Measurements from ENCODE around the gene CELF4.

The CELF4 gene

DNA sequence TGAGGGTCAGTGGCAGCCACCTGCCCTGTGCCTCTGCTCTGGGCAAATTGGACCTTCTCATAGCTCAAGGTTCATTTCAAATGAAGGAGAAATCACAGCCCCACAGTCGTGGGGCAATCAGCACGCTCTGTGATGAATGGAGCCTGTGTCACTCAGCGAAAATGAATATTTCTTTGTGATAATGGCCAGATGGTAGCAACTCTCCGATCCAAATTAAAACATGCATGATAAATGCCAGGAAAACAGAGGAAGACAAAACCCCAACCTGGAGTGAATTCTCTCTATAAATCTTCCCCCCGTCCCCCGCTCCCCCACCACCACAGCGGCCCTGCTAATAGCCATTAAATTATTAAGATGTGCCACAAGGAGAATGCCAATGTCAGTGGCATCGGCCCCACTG is 258.4 kb downstream of the CELF4 start:
- no peak for DNase-seq

DNA sequence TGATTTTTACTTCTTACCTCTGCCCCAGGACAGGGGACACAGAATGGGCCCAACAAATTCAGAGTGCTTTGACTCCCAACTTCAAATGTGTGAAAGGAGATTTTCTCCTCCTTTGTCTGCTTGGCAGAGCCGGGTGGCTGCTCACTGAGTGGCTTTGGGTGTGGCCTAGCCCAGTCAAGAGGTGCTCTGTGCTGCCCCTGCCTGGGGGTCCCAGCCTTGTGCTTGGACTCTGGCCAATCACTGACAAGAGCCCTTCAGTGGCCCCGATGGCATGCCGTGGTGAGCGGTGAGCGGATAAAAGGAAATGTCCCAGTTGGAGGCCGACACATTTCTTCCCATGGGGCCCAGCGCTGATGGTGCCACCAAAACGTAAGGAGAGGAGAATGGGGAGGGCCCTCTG is 259.2 kb downstream of the CELF4 start:
- DNase-seq = no peak

DNA sequence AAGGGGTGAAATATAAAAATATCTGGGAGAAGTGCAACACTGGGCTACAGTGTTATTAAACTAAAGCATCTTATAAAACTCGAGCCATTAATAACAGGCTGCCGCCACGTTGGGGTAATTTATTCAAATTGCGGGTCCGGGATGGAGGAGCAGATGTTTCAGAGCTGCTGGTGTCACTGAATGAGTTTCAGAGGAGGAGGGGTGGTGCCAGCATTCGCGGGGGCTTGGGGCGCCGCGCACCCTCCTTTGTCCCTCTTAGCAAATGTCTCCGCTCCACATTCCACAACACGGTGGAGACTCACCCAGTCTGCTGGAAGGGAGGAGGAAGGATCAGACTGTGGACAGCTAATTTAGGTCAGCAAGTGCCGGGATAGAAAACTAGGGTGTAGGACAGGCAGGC is 260.5 kb downstream of the CELF4 start:
- no peak for DNase-seq

DNA sequence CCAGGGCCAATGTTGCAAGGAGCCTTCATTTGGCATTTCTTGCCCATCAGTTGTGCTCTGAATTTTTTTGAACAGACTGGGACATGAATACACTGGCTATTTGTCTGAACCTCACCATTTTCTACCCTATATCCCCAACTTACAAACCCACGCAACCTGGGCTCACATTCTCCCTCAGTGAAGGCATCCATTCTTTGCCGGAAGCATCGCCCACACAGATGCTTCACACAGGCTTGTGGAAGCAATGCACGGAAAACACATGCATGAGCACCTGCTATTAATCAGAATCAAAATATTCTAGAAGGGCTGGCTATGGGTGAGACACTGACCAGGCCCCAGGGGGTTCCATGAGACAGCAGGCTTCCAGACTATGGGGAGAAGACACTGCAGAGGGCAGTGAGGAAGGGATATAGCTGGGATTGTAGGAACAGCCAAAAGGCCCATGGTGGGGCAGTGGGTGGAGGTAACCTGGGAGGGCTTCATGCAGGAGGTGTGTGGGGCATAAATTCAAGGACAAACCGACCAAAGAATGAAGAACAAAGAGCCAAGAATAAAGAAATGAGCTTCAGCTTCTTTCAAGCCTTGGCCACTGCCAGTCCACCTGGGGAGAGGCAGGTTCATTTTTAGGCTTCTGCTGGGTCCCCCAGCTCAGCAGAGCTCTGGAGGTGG is 261.5 kb downstream of the CELF4 start:
- no peak for DNase-seq

GRCh38 chr18:37303009-37303408 is 262.6 kb downstream of the CELF4 start:
- no peak for DNase-seq

- no peak for DNase-seq
These were observed 263.1 kb downstream of the CELF4 start for GRCh38 chr18:37302519-37302918.

GRCh38 chr18:37299471-37300304 is 265.9 kb downstream of the CELF4 start:
- no peak for DNase-seq

GRCh38 chr18:37298816-37299215 is 266.8 kb downstream of the CELF4 start:
- DNase-seq = no peak

- no peak for DNase-seq
These were observed 268.5 kb downstream of the CELF4 start for GRCh38 chr18:37297106-37297505.

DNA sequence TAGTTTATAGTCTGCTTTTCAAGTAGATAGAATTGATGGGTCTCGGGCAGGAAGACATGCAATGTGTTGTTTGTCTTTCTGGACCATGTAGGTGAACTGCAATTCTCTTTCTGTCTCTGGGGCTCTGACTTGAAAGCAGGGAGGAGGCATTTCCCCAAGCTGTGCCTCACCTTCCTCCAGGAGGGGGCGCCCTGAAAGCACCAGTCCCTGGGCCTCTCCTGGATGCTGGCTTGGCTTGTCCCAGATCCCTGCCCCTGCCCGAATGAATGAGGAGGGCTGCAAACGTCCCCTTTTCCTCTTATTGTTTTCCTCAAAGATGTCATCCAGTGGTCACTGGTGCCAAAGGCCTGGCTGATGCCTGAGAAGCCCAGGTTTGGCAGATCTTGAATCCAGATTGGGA is 270.6 kb downstream of the CELF4 start:
- DNase-seq = no peak

DNA sequence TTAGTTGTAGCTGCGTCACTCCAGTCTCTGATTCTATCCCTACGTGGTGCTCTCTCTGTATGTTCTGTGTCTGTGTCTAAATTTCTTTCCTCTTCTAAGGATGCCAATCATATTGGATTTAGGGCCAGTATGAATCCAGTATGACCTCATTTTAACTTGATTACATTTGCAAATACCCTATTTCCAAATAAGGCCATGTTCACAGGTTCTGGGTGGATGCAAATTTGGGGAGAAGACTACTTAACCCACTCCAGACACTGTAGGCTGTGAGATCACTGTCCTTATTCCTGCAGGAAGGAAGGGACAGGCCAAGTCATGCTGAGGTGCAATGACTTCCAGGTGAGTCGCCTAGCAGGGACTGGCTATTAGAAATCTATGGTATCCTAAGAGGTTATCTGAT is 272.2 kb downstream of the CELF4 start:
- no peak for DNase-seq

DNA sequence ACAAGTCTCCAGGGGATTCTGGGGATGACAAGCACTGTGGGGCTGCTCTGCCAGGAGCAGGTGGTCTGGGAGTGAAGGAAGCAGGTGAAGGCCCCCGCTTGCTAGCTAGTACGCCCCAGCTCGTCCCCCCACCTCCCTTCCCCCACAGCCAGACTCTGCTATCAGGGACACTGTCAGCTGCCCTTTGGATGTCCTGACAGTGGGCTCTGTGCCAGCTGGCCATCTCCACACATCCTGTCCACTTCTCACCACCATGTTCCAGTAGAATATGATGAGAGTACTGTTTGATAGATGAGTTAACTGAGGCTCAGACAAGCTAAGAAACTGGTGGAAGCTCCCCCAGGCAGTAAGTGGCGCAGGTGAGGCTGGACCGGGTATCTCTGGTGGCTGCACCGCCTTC is 276.2 kb downstream of the CELF4 start:
- DNase-seq = no peak

GRCh38 chr18:37287601-37288000 is 278.0 kb downstream of the CELF4 start:
- no peak for DNase-seq

GRCh38 chr18:37286801-37287200 is 278.8 kb downstream of the CELF4 start:
- no peak for DNase-seq

DNA sequence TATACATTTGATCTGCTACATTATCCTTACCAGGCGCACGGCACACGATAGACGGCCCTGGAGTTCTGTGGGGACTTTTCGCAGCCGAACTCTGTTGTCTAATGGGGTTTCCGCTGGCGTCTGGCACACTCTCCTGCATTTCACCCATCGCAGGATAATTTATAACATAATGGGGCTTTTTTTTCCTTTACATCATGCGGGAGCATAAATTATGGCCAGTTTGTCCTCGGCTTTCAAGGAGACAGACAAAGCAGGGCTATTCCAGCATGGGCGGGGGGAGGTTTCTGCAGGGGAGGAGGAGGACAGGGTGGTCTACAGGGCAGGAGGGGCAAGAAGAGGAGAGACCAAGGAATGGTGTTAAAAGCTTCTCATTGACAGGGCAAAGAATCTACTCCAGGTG is 279.8 kb downstream of the CELF4 start:
- no peak for DNase-seq

GRCh38 chr18:37284260-37284659 is 281.3 kb downstream of the CELF4 start:
- DNase-seq = no peak

DNA sequence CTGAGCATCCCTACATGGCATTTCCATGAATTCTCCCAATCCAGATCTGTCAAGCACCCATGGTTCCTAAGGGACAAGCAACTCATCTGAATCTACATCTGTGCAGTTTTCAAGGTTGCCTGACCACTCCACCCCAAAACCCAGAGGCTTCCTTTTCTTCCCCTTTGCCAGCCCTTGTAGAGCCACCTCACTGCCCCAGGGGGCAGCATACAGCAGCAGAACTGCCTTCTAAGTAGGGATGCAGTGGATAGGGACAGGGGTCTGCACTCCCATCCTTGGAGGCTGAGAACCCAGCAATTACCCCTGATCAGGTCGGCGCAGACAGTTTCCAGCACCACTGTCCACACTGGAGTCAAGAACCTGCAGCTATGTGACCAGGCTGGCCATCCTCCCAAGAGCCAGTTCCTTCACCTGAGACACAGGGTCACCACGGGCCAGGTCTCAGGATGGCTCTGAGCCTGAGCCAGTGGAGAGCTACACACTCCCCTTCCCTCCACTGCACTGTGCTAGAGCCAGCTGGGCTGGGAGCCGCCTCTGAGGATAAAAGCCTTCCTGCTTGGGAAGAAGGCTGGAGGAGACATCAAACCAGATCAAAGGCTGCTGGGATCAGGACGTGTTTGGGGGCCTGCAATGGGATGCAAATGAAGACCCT is 283.1 kb downstream of the CELF4 start:
- DNase-seq = no peak

DNA sequence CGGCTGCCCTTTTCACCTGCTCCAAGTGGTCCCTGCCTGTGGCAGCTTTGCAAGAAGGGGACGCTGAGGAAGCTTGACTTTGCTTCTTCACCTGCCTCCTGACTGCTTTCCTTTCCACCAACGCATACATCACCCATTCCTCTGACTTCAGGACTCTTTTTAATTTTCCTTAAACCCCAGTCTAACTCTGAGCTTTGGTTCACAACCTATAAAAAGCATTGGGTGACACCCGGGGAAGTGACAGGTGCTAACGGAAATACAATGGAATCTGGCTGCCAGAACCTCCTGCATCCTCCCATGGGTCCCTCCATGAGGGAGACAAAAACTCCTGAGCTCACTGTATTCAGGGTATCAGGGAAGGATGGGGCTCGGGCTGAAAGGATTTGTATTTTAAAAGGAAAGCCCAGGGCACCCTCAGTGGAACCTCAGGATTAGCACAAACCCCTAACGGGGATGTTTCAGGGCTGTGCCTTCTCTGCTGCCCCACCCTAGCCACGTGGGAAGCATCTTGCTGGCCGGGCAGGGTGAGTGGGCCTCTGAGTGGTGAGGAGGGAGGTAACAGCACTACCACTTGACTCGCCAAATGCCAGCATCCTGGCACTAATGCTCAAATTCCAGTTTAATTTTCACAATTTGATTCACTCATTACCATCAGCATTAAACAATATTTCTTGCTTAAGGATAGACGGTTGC is 284.8 kb downstream of the CELF4 start:
- DNase-seq = no peak

DNA sequence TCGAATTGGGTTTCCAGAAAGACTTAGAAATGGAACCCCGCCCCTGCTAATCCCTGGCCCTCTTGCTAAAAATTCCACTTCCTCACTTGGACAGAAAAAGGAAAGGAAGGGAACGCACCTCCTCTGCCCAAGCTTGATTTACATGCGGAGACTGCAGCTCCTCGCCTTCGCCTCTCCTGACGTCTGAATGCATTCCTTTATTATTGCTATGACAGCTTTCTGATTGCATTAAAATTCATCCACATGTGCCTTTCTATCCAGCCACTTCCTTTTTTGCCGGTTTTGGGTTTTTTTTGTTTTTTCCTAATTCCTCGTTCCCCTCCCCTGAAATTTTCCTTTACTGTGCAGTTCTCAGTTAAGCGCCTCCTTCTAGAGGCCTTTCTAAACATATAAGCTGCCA is 287.8 kb downstream of the CELF4 start:
- DNase-seq = no peak

- DNase-seq = no peak
These were observed 289.3 kb downstream of the CELF4 start for GRCh38 chr18:37276111-37276890.

GRCh38 chr18:37275237-37275741 is 290.3 kb downstream of the CELF4 start:
- no peak for DNase-seq

Measured in activated T-cell treated with anti-CD3 and anti-CD28 coated beads, Interleukin-2, amount 50 U/mL, for 1 hour (primary cell).